Stimulated activated CD4-positive, alpha-beta T cell treated with anti-CD3 and anti-CD28 coated beads, Interleukin-1b, Interleukin-23, amount 100 ng/mL, for 1 hour (primary cell): Measurements from ENCODE around the gene CD2AP.
"Not testable (repeated sequence)": the region's sequence is repeated elsewhere in the genome, so short reads cannot be mapped to it uniquely, and the experiment has no call there.

Experiments
- DNase-seq, 2 donors: peaks; one replicate each; pipeline ENCODE4 v3.0.0-alpha.2; 2020; ENCODE audit warnings: low read depth in 2 of 2

Gene CD2AP

DNA sequence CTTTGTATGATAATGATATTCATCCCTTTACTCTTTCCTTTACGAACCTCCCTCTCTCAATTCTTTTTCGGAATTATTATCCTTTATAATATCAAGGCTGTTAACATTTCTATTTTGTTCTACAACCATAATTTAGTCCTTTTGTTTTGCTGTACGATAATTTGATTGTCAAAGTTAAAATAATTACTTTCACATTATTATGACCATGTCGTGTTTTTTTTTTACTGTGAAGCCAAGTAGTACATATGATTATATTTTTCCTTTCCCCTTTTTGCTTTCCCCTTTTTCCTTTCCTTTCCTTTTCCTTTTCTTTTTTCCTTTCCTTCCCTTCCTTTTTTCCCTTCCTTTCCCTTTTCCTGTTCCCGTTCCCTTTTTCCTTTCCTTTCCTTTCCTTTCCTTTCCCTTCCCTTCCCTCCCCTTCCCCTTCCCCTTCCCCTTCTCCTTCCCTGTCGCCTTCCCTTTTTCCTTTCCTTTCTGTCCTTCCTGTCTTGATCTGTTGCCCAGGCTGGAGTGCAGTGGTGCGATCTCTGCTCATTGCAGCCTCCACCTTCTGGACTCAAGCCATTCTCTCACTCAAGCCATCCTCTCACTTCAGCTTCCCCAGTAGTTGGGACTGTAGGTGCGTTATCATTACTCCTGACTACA, 19.5 kb downstream of the CD2AP start:
- DNase-seq = no peak

DNA sequence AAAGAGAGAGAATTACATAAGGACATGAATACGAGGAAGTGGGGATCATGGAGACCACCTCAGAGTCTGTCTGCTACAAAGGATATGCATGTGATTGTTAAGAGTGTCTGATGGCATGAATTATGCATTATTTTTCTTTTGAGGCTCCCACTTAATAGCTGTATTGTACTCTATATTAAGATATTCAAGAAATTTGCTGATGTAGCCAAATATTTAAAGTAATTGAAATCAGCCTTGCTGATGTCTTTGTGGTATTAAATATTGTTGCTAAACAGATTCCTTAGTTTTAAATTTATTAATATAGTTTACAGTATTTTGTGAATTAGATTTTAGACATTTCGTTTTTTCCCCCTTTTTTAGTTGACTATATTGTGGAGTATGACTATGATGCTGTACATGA, 25.3 kb downstream of the CD2AP start:
- no peak for DNase-seq

DNA sequence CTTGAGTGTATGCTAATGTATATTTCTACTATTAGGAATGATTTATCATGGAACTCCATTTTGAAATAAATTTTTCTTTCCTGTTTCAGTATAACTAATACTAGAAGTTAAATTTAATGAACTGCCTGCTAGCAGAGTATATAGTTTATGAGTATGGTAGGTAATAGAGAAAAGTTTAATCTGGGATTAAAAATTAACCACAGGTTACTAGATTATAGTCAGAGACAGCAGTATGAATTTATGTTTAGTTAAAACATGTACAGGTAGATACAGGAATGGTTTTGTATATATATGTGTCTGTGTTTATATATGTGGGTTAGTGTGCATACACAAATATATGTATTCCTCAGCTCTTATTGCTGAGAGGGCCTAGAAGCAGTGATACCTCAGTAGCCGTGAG, 32.3 kb downstream of the CD2AP start:
- no peak for DNase-seq

DNA sequence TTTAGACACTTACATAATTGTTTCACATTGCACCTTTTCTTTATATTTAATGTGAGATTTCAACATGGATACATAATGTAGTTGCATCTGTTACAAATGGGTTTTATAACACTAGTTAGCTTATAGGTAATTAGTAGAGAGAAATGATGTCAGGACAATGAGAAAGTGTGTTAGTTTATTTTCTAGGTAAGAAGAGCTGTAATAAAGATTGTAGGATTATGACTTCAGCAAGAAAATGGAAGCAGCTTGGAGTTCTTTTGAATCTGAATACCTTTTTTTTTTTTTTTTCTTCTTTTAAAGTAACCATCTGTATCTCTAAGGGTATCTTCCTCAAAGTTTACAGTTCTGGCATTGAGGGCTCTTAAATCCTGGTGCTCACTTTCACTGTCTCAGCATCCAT, 35.3 kb downstream of the CD2AP start:
- DNase-seq = no peak

DNA sequence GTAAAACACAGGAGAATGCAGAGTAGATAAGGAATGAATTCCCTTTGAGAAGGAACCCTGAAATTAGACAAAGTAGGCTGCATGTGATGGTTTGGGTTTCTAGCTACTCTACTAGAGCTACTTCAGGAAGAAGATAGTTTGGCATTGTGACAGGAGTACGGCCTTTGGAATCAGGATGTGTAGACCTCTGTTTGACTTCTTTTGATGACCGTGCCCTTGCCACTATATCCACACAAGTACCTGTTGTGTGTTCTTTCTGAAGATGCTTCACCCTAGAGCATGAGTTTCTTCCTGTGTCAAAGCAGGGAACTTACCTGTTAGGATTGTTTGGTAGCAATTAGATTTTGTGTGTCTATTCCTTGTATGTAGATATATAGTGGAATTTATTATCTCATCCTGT, 41.7 kb downstream of the CD2AP start:
- no peak for DNase-seq

DNA sequence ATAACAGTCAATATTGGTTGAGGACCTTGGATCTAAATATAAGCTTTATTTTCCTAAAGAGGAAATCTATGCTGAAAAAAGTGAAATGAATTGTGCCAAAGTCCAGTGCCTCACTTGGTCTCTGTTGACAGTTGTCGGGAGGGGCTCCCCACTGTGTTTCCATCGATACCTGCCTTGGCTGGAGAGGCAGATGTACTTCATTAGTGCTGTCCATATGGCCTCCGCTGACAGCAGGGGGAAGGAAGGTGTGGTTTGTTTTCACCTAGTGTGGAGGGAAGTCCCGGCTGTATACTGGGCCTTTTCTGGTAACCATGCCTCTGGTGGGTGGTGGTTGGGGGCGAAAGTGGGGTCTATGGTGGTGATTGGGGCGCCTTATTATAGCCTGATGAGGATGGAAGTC, 42.7 kb downstream of the CD2AP start:
- no peak for DNase-seq

DNA sequence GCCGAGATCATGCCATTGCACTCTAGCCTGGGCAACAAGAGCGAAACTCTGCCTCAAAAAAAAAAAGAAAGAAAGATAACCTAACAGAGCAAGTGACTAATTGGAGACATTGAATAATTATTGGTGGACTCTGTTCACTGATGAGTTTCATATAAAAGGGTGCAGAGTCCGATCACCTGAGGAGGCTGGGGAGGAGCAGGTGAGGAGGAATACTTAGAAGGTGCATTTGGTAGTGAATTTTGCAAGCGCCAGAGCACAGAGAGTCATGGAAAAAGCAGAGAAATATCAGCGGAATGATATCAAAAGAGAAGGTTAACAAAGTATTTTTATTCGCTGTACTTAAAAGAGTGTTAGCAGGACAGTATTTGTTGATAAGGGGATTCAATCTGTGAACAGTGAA, 44.4 kb downstream of the CD2AP start:
- no peak for DNase-seq

DNA sequence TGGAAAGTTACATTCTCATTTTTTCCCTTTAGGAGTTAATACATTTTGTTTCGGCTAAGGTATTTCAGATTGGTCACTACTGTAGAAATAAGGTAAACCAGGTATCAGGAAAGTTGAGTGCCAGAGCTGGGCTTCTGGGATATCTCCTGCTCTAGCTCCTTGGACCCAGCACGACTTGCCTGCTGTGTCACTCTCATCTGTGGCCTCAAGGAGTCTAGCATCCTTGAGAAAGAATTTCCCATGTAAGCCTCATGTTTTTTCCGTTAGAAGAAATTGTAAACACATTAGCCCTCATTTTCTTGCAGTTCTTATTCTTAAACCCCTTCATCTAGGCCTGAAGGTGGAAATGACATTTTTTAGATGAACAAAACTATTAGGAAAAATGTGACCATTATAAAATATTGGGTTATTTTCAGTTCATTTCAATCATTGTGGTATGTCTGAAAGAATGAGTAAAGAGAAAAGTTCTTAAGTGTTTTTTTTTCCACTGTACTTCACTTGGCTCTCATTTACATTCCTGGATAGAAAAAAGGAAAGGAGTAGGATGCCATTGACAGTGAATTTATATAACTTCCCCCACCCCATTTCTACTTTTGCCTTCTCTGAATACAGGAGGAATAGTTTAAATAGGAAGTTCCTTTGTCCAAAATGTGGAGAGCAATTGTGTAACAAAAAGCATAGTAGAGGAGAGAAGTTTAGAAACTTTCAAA, 46.7 kb downstream of the CD2AP start:
- DNase-seq = no peak

DNA sequence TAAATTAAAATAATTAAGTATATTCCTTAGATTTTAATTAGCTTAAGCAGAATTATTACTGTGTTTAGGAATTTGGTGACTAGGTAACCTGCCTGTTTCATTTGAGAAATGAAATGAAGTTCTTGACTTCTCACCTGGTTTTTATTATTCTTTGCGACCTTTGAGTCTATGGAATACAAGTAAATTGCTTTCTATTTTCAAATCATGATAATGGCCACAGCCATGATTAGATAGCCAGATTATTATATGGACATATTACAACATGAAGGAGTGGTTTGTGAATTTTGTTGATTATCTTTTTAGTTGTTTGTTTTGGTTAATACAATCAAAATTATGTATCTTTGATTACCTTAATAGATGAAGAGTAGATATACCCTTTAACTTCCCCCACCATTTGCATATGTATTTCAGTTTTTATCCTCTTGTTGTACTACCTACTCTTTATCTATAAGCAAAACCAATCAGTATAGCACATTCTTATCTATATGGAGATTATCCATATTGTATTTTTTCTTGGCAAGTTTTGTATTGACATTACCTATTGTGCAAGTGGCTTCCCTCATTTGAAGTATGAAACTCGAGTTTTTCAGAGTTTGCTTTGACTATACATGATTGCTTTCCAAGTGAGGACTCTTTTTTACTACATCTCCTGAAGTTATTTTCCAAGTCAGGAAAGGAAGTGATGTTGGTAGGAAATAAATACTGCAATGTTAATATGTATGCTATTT, 47.9 kb downstream of the CD2AP start:
- no peak for DNase-seq

DNA sequence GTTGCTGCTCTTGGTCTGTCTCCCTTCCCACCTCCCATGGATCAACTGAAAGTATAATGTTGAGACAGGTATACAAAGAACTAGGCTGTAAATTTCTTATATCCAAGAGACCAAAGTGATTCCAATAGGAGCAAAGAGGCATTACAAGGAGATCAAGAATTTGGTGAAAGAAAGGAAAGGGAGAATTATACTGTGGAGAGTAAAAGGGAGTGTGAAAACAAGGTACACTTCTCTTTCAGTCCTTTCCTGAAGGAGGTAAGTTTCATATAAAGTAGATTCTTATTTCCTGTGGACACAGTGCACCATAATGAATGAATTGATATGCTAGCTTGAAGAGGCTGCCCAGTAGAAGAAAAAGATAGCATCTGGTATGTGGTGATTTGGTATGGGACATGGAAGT, 49.7 kb downstream of the CD2AP start:
- no peak for DNase-seq

DNA sequence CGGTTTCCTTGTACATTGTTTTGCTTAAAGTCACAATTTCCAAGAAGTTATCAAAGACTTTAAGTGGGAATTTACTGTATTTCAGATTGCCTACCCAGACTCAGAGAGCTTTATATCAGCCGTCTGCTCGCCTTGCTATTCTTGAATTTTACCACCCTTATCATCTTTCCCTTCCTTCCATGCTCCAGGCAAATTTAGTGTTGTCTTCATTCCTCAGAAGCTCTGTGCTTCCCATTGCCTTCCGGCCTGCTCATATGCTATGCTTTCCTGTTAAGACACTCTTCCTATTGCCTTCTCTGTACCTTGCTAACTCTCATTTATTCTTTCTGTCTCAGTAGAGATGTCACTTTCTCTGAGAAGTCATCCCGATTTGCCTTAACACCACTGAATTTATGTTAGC, 52.1 kb downstream of the CD2AP start:
- DNase-seq = no peak

DNA sequence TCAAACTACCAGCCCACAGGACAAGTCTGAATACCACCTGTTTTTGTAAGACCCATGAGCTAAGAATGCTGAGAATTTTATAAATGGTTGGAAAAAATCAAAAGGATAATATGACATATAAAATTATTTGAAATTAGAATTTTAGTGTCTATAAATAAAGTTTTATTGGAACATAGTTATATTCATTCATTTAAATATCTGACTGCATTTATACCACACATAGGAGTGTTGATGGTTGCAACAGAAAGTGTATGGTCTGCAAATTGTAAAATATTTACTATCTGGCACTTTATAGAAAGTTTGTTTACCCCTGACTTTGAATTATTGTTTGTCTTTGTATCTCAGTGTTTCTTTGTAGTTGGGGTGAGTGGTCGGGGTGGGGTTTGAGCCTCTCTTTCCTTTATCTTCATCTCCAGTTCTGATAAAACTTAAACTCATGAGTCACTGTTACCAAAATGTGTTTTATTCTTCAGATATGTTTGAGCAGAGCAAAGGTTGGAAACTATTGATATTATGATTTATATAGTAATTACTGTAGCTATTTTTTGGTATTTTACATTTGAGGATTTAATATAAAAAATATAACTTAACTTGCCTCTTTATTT, 55.5 kb downstream of the CD2AP start:
- DNase-seq = no peak

DNA sequence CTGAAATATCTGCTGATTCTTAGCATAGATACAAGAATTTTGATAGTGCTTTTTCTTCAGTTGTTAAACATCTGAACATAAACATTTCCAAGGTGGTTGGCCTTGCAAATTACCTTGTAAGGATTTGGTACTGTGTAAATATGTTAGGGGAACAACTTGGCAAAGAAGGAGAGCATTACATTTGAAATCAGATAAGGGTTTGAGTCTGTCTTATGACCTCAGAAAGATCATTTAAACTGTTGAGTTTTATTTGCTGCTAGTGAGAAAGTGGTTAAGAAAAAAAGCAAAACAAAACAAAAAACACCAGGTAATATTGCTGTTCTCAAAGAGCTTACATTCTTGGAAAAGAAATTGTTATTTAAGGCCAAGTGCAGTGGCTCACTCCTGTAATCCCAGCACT, 56.5 kb downstream of the CD2AP start:
- DNase-seq = no peak

DNA sequence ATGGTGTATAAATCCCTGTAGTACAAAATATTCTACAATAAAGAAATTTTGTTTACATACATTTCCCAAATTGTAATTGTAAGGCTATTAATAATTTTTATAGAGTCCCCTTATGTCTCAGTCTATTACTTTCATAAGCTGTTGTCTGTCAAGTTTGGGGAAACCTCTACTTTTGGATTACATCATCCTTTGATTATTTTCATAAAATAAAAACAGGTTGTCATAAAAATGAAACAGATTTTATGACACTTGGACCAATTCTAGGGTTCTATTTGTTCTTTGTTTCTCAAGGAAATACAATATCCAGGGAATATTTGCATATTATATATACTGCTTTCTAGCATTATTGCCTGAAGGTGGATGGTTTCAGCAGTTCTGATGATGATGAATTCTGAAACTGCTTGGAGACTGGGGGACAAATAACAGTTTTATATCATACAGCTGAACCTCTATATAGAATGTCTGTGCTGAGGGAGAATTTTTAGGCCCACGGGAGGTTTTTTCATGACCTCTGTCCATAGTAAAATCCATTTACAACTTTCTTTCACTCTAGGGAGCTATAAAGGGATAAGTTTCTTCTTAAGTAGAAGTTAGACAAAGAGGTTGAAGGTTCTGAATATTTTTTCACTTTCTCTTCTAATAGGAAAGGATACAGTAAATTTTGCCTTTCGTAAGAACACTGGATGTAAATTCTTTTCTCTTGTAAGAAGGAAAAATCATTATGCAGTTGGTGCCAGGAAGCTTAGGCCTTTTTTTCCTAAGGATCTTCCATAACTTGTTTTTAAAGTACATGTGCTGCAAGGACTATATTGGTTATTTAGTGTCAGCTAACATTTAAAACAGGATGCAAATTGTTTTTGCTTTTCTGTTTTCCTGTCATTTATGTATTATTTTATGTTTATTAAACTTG, 58.0 kb downstream of the CD2AP start:
- DNase-seq = no peak

DNA sequence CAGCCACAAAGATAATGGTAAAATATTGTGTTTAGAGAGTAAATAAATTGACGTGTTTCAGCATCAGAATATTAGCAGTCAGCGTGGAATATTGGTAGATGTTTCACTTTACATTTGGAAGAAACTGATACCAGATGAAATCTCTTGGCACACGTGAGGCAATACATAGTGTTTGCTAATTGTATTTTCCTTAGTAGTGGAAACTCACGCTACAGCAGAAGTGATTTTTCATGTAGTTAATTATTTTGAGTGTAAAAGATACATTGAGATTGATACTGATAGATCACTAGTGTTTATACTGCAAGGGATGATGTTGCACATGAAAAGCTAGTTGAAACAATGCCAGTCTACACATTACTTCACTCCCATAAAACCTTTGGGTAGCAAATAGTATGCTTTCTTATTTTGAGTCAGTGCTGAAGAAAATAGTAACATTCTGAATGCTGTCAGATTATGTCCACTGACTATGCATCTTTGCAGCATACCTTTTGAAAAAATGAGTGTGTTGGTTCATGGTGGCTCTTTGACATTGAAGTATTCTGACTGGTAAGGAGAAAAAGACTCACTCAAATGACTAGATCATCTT, 59.3 kb downstream of the CD2AP start:
- no peak for DNase-seq

DNA sequence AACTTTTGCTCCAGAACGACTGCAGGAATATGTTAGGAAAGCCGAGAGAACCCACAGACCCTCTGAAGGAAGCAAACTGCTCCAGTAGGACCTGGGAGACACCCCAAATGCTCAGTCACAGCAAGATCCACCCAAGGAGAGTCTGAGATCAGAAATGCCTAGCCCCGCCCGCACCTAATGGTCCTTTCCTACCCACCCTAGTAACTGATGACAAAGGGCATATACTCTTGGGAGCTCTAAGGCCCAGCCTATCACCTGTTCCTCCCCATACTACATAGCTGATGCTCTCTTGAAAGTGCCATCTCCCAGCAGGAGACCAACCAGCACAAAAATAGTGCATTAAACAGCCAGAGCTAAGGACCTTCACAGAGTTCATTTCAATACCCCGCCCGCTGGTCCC, 67.6 kb downstream of the CD2AP start:
- no peak for DNase-seq

DNA sequence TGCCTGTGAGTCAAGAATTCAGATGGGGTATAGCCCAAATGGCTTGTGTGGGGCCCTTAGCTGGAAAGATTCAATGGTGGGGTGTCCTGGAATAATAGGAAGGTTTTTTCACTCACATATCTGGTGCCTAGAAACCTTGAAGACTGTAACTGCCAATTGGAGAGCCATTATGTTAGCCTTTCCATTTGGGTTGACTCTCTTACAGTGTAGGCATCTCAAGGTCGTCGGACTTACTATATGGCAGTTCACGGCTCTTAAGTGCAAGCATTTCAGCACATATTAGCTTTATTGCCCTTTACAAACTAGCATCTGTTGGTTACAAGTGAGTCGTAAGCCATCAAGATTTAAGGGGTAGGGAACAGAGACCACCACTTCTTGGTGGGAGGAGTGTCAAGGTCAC, 74.1 kb downstream of the CD2AP start:
- DNase-seq = no peak

DNA sequence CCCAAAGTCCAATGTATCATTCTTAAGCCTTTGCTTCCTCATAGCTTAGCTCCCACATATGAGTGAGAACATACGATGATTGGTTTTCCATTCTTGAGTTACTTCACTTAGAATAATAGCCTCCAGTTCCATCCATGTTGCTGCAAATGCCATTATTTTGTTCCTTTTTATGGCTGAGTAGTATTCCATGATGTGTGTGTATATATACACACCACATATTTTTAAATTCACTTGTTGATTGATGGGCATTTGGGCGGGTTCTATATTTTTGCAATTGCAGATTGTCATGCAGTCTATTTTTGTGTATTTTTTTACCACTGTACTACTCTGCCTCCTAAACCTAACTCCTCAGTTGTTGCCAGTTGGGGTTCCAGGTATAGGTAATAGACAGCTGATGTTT, 74.7 kb downstream of the CD2AP start:
- no peak for DNase-seq

DNA sequence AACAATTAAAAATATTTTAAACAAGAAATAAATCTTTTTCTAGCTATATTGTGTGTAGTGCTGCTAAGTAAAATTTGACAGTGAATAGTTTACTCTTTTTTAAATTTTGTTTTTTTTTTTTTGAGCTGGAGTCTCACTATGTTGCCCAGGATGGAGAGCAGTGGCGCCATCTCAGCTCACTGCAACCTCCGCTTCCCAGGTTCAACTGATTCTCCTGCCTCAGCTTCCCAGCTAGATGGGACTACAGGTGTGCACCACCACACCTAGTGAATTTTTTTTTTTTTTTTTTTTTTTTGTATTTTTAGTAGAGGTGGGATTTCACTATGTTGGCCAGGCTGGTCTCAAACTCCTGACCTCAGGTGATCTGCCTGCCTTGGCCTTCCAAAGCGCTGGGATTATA, 75.7 kb downstream of the CD2AP start:
- not testable (repeated sequence) for DNase-seq

DNA sequence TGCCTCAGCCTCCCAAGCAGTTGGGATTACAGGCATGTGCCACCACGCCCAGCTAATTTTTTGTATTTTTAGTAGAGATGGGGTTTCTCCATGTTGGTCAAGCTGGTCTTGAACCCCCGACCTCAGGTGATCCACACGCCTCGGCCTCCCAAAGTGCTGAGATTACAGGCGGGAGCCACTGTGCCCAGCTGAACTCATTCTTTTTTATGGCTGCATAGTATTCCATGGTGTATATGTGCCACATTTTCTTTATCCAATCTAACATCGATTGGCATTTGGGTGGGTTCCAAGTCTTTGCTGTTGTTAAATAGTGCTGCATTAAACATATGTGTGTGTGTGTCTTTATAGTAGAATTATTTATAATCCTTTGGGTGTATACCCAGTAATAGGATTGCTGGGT, 78.9 kb downstream of the CD2AP start:
- not testable (repeated sequence) for DNase-seq

DNA sequence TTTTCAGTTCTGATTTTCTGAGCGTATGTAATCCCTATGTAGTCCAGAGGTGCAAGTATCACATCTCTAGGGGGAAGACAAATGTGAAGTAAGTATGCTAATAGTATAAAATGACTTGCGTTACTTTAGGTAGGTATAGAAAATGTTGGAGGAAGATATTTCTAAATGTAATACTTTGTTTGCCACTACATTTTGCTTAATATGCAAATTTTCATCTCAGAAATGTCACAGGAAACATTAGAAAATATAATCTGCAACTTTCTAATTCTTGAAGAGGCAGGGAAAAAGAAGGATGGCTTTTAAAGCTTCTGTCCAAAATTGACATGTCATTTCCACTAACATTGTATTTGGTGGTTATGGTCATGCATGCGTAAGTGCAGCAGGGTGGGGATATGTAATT, 85.6 kb downstream of the CD2AP start:
- DNase-seq = no peak
